GM21723 (cell line): ENCODE measurements around the gene NCAM1.

Experiments used
- ATAC-seq: cut with Tn5 transposase; IDR thresholded peaks from one replicate; pipeline ENCODE4 v1.9.1; 2021; ENCODE audit warnings: mild to moderate bottlenecking, moderate library complexity; ENCODE audit not compliant: unreplicated experiment

Gene NCAM1

GRCh38 chr11:113271551-113272245, 310.5 kb downstream of the NCAM1 start:
- no peak for ATAC-seq

GRCh38 chr11:113272281-113272680, 311.1 kb downstream of the NCAM1 start:
- no peak for ATAC-seq

- ATAC-seq = no peak
Observed at GRCh38 chr11:113272927-113273615, 311.9 kb downstream of the NCAM1 start.

GRCh38 chr11:113273720-113274119, 312.5 kb downstream of the NCAM1 start:
- ATAC-seq = no peak

GRCh38 chr11:113274713-113275582, 313.7 kb downstream of the NCAM1 start:
- no peak for ATAC-seq

GRCh38 chr11:113275602-113276001, 314.4 kb downstream of the NCAM1 start:
- ATAC-seq = no peak

GRCh38 chr11:113276466-113276865, 315.2 kb downstream of the NCAM1 start:
- ATAC-seq = no peak

GRCh38 chr11:113277907-113278306, 316.7 kb downstream of the NCAM1 start:
- no peak for ATAC-seq

GRCh38 chr11:113278481-113278880, 317.3 kb downstream of the NCAM1 start:
- ATAC-seq = no peak

GRCh38 chr11:113278925-113279324, 317.7 kb downstream of the NCAM1 start:
- no peak for ATAC-seq

- no peak for ATAC-seq
Observed at GRCh38 chr11:113279591-113279990, 318.4 kb downstream of the NCAM1 start.

- no peak for ATAC-seq
Observed at GRCh38 chr11:113281052-113281725, 320.0 kb downstream of the NCAM1 start.

GRCh38 chr11:113282898-113283437, 321.7 kb downstream of the NCAM1 start:
- no peak for ATAC-seq

GRCh38 chr11:113283881-113284280, 322.7 kb downstream of the NCAM1 start:
- no peak for ATAC-seq

GRCh38 chr11:113286009-113286408, 324.8 kb downstream of the NCAM1 start:
- no peak for ATAC-seq

GRCh38 chr11:113286509-113287497, 325.6 kb downstream of the NCAM1 start:
- ATAC-seq = no peak

GRCh38 chr11:113287801-113288200, 326.6 kb downstream of the NCAM1 start:
- ATAC-seq = no peak

- ATAC-seq = no peak
Observed at GRCh38 chr11:113288286-113288863, 327.2 kb downstream of the NCAM1 start.
